HepG2 (cell line): Measurements from ENCODE around the gene GLIS2. TPM values are rescaled to one million over a fixed set of nuclear protein-coding genes. Genes with fewer than 3 reads are reported as not detected.

Experiments used
- HMG20A ChIP-seq: IDR thresholded peaks from 2 replicates; pipeline ENCODE4 v1.6.1; 2016; ENCODE audit warnings: borderline replicate concordance
- JDP2 ChIP-seq: sonication (generic); formaldehyde crosslinking; IDR thresholded peaks from 2 replicates; pipeline ENCODE4 v1.8.1; 2022; ENCODE audit warnings: missing genetic modification reagents, borderline replicate concordance
- PAX8 ChIP-seq: sonication (generic); formaldehyde crosslinking; IDR thresholded peaks from 2 replicates; pipeline ENCODE4 v1.8.0; 2022; ENCODE audit warnings: mild to moderate bottlenecking, missing genetic modification reagents, borderline replicate concordance
- PHF5A ChIP-seq: IDR thresholded peaks from one replicate; pipeline ENCODE4 v1.6.1; 2018; ENCODE audit warnings: low read depth, missing genetic modification reagents; ENCODE audit not compliant: unreplicated experiment
- SNRNP70 ChIP-seq: fragments of 200-400 bp; formaldehyde crosslinking; IDR thresholded peaks from 2 replicates; pipeline ENCODE4 v1.6.1; 2017; ENCODE audit warnings: mild to moderate bottlenecking, low read depth, low read length, moderate library complexity
- TAF15 ChIP-seq: fragments of 200-400 bp; formaldehyde crosslinking; IDR thresholded peaks from one replicate; pipeline ENCODE4 v1.6.1; 2018; ENCODE audit warnings: mild to moderate bottlenecking, low read depth, low read length; ENCODE audit not compliant: poor library complexity, severe bottlenecking
- YY1 ChIP-seq: IDR thresholded peaks from 2 replicates; pipeline ENCODE4 v1.6.1; 2011; ENCODE audit warnings: low read length, low read depth, moderate library complexity, mild to moderate bottlenecking; ENCODE audit not compliant: insufficient read depth, insufficient replicate concordance
- ZNF652 ChIP-seq: IDR thresholded peaks from 2 replicates; pipeline ENCODE4 v1.6.1; 2016; ENCODE audit warnings: low read depth, borderline replicate concordance
- ZNF776 ChIP-seq: sonication (generic); formaldehyde crosslinking; IDR thresholded peaks from 2 replicates; pipeline ENCODE4 v1.4.0; 2020; ENCODE audit warnings: mild to moderate bottlenecking, missing genetic modification reagents
- polyA plus RNA-seq, 8 experiments: library from polyadenylated mRNA; depleted of rRNA in 3 of 8; stranded (reverse) in 7 of 8; unstranded in 1 of 8; fragments of >200 nt; fragmentation: Illumina TruSeq in 4 of 8; extraction: Trizol in 4 of 8; gene quantifications; 2 replicates each; pipeline versions ENCODE4 v1.2.1 to v1.2.3, GENCODE V29; 2011 to 2016; ENCODE audit warnings: low read depth in 4 of 8, missing spikeins in 1 of 8, mixed read lengths in 1 of 8; ENCODE audit not compliant: insufficient read depth in 1 of 8
- total RNA-seq, 5 experiments: library from RNA; depleted of rRNA; stranded (reverse); fragments of >200 nt; fragmentation: Illumina TruSeq; extraction: Trizol; gene quantifications; 2 replicates each; pipeline ENCODE4 v1.2.3, GENCODE V29; 2016; ENCODE audit warnings: low read depth in 1 of 5
- TF ChIP-seq, protein P1 (sequence below): sonication (generic); formaldehyde crosslinking; IDR thresholded peaks from 2 replicates; pipeline ENCODE4 v1.9.0; 2021; ENCODE audit warnings: missing genetic modification reagents, mild to moderate bottlenecking, borderline replicate concordance
- TF ChIP-seq, protein P2 (sequence below): sonication (generic); formaldehyde crosslinking; IDR thresholded peaks from 2 replicates; pipeline ENCODE4 v1.5.1; 2020; ENCODE audit warnings: mild to moderate bottlenecking, missing genetic modification reagents, moderate library complexity
- TF ChIP-seq, protein P3 (sequence below): sonication (generic); formaldehyde crosslinking; conservative IDR thresholded peaks from 2 replicates; pipeline ENCODE4 v1.8.0; 2022; ENCODE audit warnings: low read depth, missing genetic modification reagents
- TF ChIP-seq, protein P4 (sequence below): sonication (generic); formaldehyde crosslinking; IDR thresholded peaks from 2 replicates; pipeline ENCODE4 v1.8.0; 2022; ENCODE audit warnings: missing genetic modification reagents, mild to moderate bottlenecking, borderline replicate concordance
- TF ChIP-seq, protein P5 (sequence below): sonication (generic); formaldehyde crosslinking; IDR thresholded peaks from 2 replicates; pipeline ENCODE4 v1.4.0; 2020; ENCODE audit warnings: missing genetic modification reagents, borderline replicate concordance

GLIS2 gene
- total and polyA plus RNA-seq, 2 of the 13 experiments (the other 11 are each of a cell fraction or from before 2014, with no cell fraction given), result 0.28 to 0.29 TPM

DNA sequence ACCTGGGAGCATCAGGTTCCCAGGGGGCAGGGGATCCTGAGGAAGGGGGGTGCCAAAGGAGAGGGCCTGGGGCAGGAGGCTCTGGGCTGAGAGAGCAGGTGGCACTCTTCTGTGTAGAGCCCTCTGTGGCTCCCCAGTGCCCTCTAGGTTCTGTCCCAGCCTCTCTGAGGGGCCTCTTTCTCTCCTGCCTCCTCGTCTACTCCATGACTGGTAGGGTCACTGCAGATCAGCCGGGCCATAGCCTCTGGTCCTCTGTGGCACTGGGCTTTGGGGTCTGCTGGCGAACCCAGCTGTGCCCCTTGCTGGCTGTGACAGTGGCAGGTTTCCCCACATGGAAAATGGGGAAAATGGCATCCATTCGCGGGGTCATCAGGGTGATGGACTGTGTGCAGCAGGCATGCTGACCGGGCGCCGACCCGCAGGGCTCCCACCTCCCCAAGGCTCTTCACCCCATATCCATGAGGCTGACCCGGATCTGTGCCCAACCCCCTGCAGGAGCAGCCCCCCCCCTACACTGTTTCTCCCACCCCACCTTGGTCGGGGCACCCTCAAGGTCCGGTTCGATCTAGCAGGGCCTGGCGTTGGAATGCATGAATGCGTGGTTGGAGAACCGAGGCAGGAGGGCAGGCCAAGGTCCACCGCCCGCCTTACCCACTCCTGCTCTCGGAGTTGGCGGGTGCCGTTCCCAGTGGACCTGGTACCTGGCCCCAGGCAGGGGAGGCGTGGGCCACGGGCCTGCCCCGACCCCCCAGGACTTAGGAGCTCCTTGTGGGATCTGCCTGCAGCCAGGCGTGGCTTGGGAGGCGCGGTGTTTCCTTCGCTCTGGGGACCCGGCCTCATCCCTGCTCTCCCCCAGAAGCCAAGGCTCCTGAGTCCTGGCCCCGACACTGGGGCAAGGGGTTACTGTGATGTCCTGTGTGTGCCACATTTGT is 6.5 kb downstream of the GLIS2 start (continued):
- TF ChIP-seq, protein P1, sequence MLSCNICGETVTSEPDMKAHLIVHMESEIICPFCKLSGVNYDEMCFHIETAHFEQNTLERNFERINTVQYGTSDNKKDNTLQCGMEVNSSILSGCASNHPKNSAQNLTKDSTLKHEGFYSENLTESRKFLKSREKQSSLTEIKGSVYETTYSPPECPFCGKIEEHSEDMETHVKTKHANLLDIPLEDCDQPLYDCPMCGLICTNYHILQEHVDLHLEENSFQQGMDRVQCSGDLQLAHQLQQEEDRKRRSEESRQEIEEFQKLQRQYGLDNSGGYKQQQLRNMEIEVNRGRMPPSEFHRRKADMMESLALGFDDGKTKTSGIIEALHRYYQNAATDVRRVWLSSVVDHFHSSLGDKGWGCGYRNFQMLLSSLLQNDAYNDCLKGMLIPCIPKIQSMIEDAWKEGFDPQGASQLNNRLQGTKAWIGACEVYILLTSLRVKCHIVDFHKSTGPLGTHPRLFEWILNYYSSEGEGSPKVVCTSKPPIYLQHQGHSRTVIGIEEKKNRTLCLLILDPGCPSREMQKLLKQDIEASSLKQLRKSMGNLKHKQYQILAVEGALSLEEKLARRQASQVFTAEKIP (CRISPR knock-in tag), result no peak
- TF ChIP-seq PAX8 (CRISPR knock-in tag), result no peak
- TF ChIP-seq ZNF776, result 0 out of 2 replicates have a peak, but pooled peaks have one; percentile 32
- TF ChIP-seq ZNF652 (CRISPR knock-in tag), result no peak
- no peak for TF ChIP-seq TAF15
- no peak for TF ChIP-seq PHF5A (CRISPR knock-in tag)
- TF ChIP-seq, protein P2, sequence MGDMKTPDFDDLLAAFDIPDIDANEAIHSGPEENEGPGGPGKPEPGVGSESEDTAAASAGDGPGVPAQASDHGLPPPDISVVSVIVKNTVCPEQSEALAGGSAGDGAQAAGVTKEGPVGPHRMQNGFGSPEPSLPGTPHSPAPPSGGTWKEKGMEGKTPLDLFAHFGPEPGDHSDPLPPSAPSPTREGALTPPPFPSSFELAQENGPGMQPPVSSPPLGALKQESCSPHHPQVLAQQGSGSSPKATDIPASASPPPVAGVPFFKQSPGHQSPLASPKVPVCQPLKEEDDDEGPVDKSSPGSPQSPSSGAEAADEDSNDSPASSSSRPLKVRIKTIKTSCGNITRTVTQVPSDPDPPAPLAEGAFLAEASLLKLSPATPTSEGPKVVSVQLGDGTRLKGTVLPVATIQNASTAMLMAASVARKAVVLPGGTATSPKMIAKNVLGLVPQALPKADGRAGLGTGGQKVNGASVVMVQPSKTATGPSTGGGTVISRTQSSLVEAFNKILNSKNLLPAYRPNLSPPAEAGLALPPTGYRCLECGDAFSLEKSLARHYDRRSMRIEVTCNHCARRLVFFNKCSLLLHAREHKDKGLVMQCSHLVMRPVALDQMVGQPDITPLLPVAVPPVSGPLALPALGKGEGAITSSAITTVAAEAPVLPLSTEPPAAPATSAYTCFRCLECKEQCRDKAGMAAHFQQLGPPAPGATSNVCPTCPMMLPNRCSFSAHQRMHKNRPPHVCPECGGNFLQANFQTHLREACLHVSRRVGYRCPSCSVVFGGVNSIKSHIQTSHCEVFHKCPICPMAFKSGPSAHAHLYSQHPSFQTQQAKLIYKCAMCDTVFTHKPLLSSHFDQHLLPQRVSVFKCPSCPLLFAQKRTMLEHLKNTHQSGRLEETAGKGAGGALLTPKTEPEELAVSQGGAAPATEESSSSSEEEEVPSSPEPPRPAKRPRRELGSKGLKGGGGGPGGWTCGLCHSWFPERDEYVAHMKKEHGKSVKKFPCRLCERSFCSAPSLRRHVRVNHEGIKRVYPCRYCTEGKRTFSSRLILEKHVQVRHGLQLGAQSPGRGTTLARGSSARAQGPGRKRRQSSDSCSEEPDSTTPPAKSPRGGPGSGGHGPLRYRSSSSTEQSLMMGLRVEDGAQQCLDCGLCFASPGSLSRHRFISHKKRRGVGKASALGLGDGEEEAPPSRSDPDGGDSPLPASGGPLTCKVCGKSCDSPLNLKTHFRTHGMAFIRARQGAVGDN (CRISPR knock-in tag), result peak; percentile 2; the same call in 1 of the 2 replicates
- no peak for TF ChIP-seq YY1
- TF ChIP-seq HMG20A (CRISPR knock-in tag), result no peak
- no peak for TF ChIP-seq JDP2
- TF ChIP-seq, protein P3, sequence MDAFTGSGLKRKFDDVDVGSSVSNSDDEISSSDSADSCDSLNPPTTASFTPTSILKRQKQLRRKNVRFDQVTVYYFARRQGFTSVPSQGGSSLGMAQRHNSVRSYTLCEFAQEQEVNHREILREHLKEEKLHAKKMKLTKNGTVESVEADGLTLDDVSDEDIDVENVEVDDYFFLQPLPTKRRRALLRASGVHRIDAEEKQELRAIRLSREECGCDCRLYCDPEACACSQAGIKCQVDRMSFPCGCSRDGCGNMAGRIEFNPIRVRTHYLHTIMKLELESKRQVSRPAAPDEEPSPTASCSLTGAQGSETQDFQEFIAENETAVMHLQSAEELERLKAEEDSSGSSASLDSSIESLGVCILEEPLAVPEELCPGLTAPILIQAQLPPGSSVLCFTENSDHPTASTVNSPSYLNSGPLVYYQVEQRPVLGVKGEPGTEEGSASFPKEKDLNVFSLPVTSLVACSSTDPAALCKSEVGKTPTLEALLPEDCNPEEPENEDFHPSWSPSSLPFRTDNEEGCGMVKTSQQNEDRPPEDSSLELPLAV (CRISPR knock-in tag), result no peak
- TF ChIP-seq SNRNP70, result no peak
- TF ChIP-seq, protein P4, sequence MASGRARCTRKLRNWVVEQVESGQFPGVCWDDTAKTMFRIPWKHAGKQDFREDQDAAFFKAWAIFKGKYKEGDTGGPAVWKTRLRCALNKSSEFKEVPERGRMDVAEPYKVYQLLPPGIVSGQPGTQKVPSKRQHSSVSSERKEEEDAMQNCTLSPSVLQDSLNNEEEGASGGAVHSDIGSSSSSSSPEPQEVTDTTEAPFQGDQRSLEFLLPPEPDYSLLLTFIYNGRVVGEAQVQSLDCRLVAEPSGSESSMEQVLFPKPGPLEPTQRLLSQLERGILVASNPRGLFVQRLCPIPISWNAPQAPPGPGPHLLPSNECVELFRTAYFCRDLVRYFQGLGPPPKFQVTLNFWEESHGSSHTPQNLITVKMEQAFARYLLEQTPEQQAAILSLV (CRISPR knock-in tag), result no peak
- TF ChIP-seq, protein P5, sequence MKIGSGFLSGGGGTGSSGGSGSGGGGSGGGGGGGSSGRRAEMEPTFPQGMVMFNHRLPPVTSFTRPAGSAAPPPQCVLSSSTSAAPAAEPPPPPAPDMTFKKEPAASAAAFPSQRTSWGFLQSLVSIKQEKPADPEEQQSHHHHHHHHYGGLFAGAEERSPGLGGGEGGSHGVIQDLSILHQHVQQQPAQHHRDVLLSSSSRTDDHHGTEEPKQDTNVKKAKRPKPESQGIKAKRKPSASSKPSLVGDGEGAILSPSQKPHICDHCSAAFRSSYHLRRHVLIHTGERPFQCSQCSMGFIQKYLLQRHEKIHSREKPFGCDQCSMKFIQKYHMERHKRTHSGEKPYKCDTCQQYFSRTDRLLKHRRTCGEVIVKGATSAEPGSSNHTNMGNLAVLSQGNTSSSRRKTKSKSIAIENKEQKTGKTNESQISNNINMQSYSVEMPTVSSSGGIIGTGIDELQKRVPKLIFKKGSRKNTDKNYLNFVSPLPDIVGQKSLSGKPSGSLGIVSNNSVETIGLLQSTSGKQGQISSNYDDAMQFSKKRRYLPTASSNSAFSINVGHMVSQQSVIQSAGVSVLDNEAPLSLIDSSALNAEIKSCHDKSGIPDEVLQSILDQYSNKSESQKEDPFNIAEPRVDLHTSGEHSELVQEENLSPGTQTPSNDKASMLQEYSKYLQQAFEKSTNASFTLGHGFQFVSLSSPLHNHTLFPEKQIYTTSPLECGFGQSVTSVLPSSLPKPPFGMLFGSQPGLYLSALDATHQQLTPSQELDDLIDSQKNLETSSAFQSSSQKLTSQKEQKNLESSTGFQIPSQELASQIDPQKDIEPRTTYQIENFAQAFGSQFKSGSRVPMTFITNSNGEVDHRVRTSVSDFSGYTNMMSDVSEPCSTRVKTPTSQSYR (CRISPR knock-in tag), result no peak
